K562 (cell line): ENCODE data around the gene RNGTT. TPM values are rescaled to one million over a fixed set of nuclear protein-coding genes. Genes with fewer than 3 reads are reported as not detected.
A peak's percentile ranks its signal among the peaks of the same experiment; 100 is the strongest.

Experiments
- ATAC-seq: fragments of 200-7000 bp; cut with Tn5 transposase; 3 replicates; pipeline ENCODE4 v1.9.1; 2020; ENCODE audit warnings: moderate library complexity
- BruUV-seq: library from RNA; stranded (reverse); fragments of 400-500 nt; replicated peaks from 2 replicates; lab custom pipeline; 2021; lab: Mats Ljungman, UMichigan
- CTCF ChIA-PET: fragments of 300-600 bp; formaldehyde crosslinking; extraction: SDS; loops from one replicate; lab custom pipeline; 2021; ENCODE audit warnings: low intra/inter-chr PET ratio; lab: Yijun Ruan, JAX
- POLR2A ChIA-PET: fragments of 300-600, 350-650 bp; sonication (Branson Sonifier 250); formaldehyde crosslinking; extraction: SDS; loops from one replicate; lab custom pipeline; 2021; ENCODE audit warnings: antibody characterized with exemption, inconsistent platforms; lab: Yijun Ruan, JAX
- DNase-seq, 4 experiments: peaks; one replicate each; pipeline versions ENCODE4 v3.0.0 to v3.0.0-alpha.2; 2011 to 2018; ENCODE audit warnings: low spot score in 3 of 4, mixed read lengths in 3 of 4; ENCODE audit errors: extremely low read depth in 1 of 4
- FAIRE-seq: peaks from 2 replicates; lab custom pipeline; 2011; peaks lifted over from hg19 to GRCh38; lab: Jason Lieb, UNC
- H2AFZ ChIP-seq: 2 replicates; pipeline ENCODE4 v1.6.0; 2011; ENCODE audit warnings: low read depth, low read length, control low read depth, inconsistent platforms
- H3K27ac ChIP-seq: fragments of 200-600 bp; 3 replicates; pipeline ENCODE4 v1.8.0; 2011; ENCODE audit warnings: low read depth, mild to moderate bottlenecking, control low read depth, inconsistent platforms, low read length, moderate library complexity, mixed read lengths; ENCODE audit errors: extremely low read depth
- H3K27me3 ChIP-seq, 2 experiments: fragments of 300-600 bp in 1 of 2; 2 replicates in 1 of 2; 3 replicates in 1 of 2; pipeline versions ENCODE4 v1.6.0 to v1.8.0; 2011; ENCODE audit warnings: inconsistent platforms in 2 of 2, low read length in 2 of 2, mild to moderate bottlenecking in 1 of 2, mixed read lengths in 1 of 2, moderate library complexity in 1 of 2; ENCODE audit not compliant: control insufficient read depth in 2 of 2, insufficient read depth in 2 of 2
- H3K36me3 ChIP-seq: fragments of 300-600 bp; 3 replicates; pipeline ENCODE4 v1.8.0; 2011; ENCODE audit warnings: mild to moderate bottlenecking, low read length, inconsistent platforms; ENCODE audit not compliant: control insufficient read depth, insufficient read depth
- H3K4me1 ChIP-seq, 2 experiments: fragments of 200-600 bp in 1 of 2; replicated peaks in 1 of 2; 2 replicates in 1 of 2; 3 replicates in 1 of 2; pipeline versions ENCODE4 v1.5.1 to v1.8.0; 2011; ENCODE audit warnings: inconsistent platforms in 2 of 2, low read length in 2 of 2, mild to moderate bottlenecking in 1 of 2, mixed read lengths in 1 of 2, moderate library complexity in 1 of 2; ENCODE audit not compliant: control insufficient read depth in 2 of 2, insufficient read depth in 2 of 2
- H3K4me2 ChIP-seq: 2 replicates; pipeline ENCODE4 v1.6.1; 2011; ENCODE audit warnings: low read length, control low read depth, inconsistent platforms, mixed read lengths; ENCODE audit not compliant: insufficient read depth
- H3K4me3 ChIP-seq: fragments of 200-600 bp; sonication (generic), shearing (Covaris generic); 2 replicates; pipeline ENCODE4 v1.5.1; 2016; ENCODE audit warnings: control low read depth, inconsistent platforms
- H3K79me2 ChIP-seq: fragments of 200-600 bp; 3 replicates; pipeline ENCODE4 v1.8.0; 2011; ENCODE audit warnings: low read length, inconsistent platforms; ENCODE audit not compliant: control insufficient read depth, insufficient read depth
- H3K9ac ChIP-seq, 2 experiments: 2 replicates each; pipeline versions ENCODE4 v1.6.0 to v1.6.1; 2011; ENCODE audit warnings: low read depth in 2 of 2, low read length in 2 of 2, control low read depth in 1 of 2, inconsistent platforms in 1 of 2, mild to moderate bottlenecking in 1 of 2, mixed read lengths in 1 of 2; ENCODE audit not compliant: insufficient read depth in 1 of 2
- H3K9me1 ChIP-seq: one replicate; pipeline ENCODE4 v1.6.0; 2011; ENCODE audit warnings: inconsistent platforms, mild to moderate bottlenecking, low read length, moderate library complexity; ENCODE audit not compliant: control insufficient read depth, insufficient read depth
- H3K9me3 ChIP-seq: replicated peaks from 2 replicates; pipeline ENCODE4 v1.5.1; 2011; ENCODE audit warnings: low read depth, low read length, inconsistent platforms; ENCODE audit not compliant: control insufficient read depth, insufficient read depth
- H4K20me1 ChIP-seq: replicated peaks from 2 replicates; pipeline ENCODE4 v1.6.1; 2011; ENCODE audit warnings: low read length, inconsistent platforms, mixed read lengths; ENCODE audit not compliant: control insufficient read depth, insufficient read depth
- ARHGAP35 ChIP-seq: fragments of 450-650 bp; IDR thresholded peaks from 2 replicates; pipeline ENCODE4 v1.6.1; 2018; ENCODE audit not compliant: partially characterized antibody
- ATF7 ChIP-seq: fragments of 450-650 bp; IDR thresholded peaks from 2 replicates; pipeline ENCODE4 v1.7.1; 2014; ENCODE audit warnings: mild to moderate bottlenecking, moderate library complexity
- BHLHE40 ChIP-seq: IDR thresholded peaks from 2 replicates; pipeline ENCODE4 v1.6.1; 2011; ENCODE audit warnings: low read length, improper control_type of control experiment
- CAMTA2 ChIP-seq: fragments of 250-450 bp; sonication (Bioruptor Pico); conservative IDR thresholded peaks from 2 replicates; pipeline ENCODE4 v1.5.1; 2022
- CEBPB ChIP-seq: fragments of 450-650 bp; IDR thresholded peaks from 2 replicates; pipeline ENCODE4 v1.6.1; 2016; ENCODE audit warnings: missing genetic modification characterization, missing compliant biosample characterization
- CEBPG ChIP-seq, 3 experiments: fragments of 200-800 bp in 1 of 3; sonication (Bioruptor generic) in 1 of 3; sonication (generic) in 1 of 3; formaldehyde crosslinking in 1 of 3; IDR thresholded peaks in 2 of 3; conservative IDR thresholded peaks in 1 of 3; 2 replicates each; pipeline versions ENCODE4 v1.6.1 to v1.8.0; 2016 to 2022; ENCODE audit warnings: missing compliant biosample characterization in 2 of 3, missing genetic modification characterization in 2 of 3, mild to moderate bottlenecking in 1 of 3, missing genetic modification reagents in 1 of 3
- MED1 ChIP-seq: sonication (generic); formaldehyde crosslinking; IDR thresholded peaks from 2 replicates; pipeline ENCODE4 v1.8.1; 2023; ENCODE audit warnings: missing genetic modification reagents, borderline replicate concordance
- SETDB1 ChIP-seq: IDR thresholded peaks from one replicate; pipeline ENCODE4 v1.6.1; 2012; ENCODE audit warnings: low read length, control low read depth, inconsistent platforms
- ZKSCAN8 ChIP-seq: fragments of 200-800 bp; sonication (Bioruptor generic); IDR thresholded peaks from 2 replicates; pipeline ENCODE4 v1.6.1; 2016; ENCODE audit warnings: missing genetic modification characterization, missing compliant biosample characterization
- ZNF398 ChIP-seq: fragments of 250-450 bp; sonication (Bioruptor Pico); IDR thresholded peaks from 2 replicates; pipeline ENCODE4 v1.8.0; 2021; ENCODE audit warnings: moderate library complexity, mild to moderate bottlenecking, inconsistent platforms
- ZNF668 ChIP-seq: fragments of 250-450 bp; sonication (Bioruptor Pico); IDR thresholded peaks from 2 replicates; pipeline ENCODE4 v1.8.0; 2022; ENCODE audit warnings: mild to moderate bottlenecking, inconsistent platforms
- WGBS: fragments of 100-300 bp; shearing (Covaris generic); methylation state at CpG from one replicate; pipeline ENCODE4 v1.1.6; 2016; ENCODE audit warnings: low coverage, mixed read lengths; ENCODE audit not compliant: insufficient coverage; ENCODE audit errors: missing lambda C conversion rate; 5-methylcytosine and 5-hydroxymethylcytosine counted together
- in situ Hi-C: fragments of 300-500 bp; cut with MboI; formaldehyde crosslinking; loops from 4 replicates; pipeline ENCODE4 v1.15.0; 2018; ENCODE audit warnings: inconsistent platforms, mixed read lengths
- intact Hi-C: fragments of 100-400 bp; cut with micrococcal nuclease; formaldehyde crosslinking; loops from 2 replicates; pipeline ENCODE4 v1.14.2; 2022
- polyA plus RNA-seq, 8 experiments: library from polyadenylated mRNA; depleted of rRNA in 4 of 8; stranded (reverse) in 5 of 8; unstranded in 3 of 8; fragments of >200 nt; fragmentation: Nextera tagmentation in 2 of 8; fragmentation: Illumina TruSeq in 1 of 8; extraction: Ambion mirVana in 2 of 8; extraction: Trizol in 1 of 8; gene quantifications; 2 replicates each; pipeline versions ENCODE4 v1.2.1 to v1.2.3, GENCODE V29; 2011 to 2014; ENCODE audit warnings: inconsistent platforms in 1 of 8, missing spikeins in 1 of 8
- total RNA-seq, 7 experiments: library from RNA; depleted of rRNA in 6 of 7; stranded (reverse); fragments of >200 nt in 6 of 7; fragmentation: Illumina TruSeq in 2 of 7; extraction: Trizol in 2 of 7; gene quantifications; 2 replicates each; pipeline versions ENCODE4 v1.2.1 to v1.2.3, GENCODE V29; 2011 to 2021; ENCODE audit warnings: low replicate concordance in 1 of 7

Gene RNGTT
- total and polyA plus RNA-seq, 9 of the 15 experiments (the other 6 are each of a cell fraction or from before 2014, with no cell fraction given): 6.1 to 31.7 (median 19.5) TPM

GRCh38 chr6:88569959-88570358 is 393.5 kb downstream of the RNGTT start (continued):
- no peak for TF ChIP-seq ZNF398 (CRISPR knock-in tag)
- TF ChIP-seq ZNF668 (CRISPR knock-in tag): no peak
- TF ChIP-seq ZKSCAN8: no peak
- TF ChIP-seq ARHGAP35: no peak
- no peak for TF ChIP-seq MED1 (CRISPR knock-in tag)
- no peak for TF ChIP-seq BHLHE40
- no peak for TF ChIP-seq SETDB1

GRCh38 chr6:88567696-88568095 is 395.7 kb downstream of the RNGTT start:
- Histone ChIP-seq H3K79me2 (no peaks in the 10 kb centered on the region), H3K27me3 (peaks cover 0 to 28% of the 10 kb centered on the region in 2 experiments; a peak in 3 of 5 replicates), H2AFZ (no peak overlapping the region), H4K20me1 (no peaks in the 10 kb centered on the region), H3K9me3 (no peaks in the 10 kb centered on the region), H3K4me2 (no peak overlapping the region), H3K4me3 (no peak overlapping the region), H3K4me1 (no peaks in the 10 kb centered on the region), H3K27ac (no peak overlapping the region), H3K9ac (no peak overlapping the region), H3K36me3 (no peaks in the 10 kb centered on the region), H3K9me1 (no peaks in the 10 kb centered on the region)
- intact Hi-C loops (no loop called here), in situ Hi-C loops (no loop called here)
- TF ChIP-seq ATF7 (no peak), CAMTA2 (CRISPR knock-in tag) (no peak), CEBPB (tag) (peak; percentile 62), CEBPG (CRISPR knock-in tag; IDR thresholded peaks at IDR 0.05) (no peak), CEBPG (tag; conservative IDR thresholded peaks at IDR 0.05 in 1 of 2, IDR thresholded peaks at IDR 0.05 in 1 of 2) (0 out of 4 replicates have a peak, but pooled peaks of 1 of the 2 experiments have one; percentile 24)
- 0% methylated on average over 2 of the region's 2 CpGs for WGBS
- POLR2A ChIA-PET: no interaction called here
- FAIRE-seq: no peak
- BruUV-seq: no TSS peak
- no peak for ATAC-seq
- CTCF ChIA-PET: no interaction called here
- no peak for DNase-seq
